Stimulated activated naive B cell treated with anti-CD40 and anti-IgM and Interleukin-4, amounts not matched to agents 10 μg/mL and 1 μg/mL and 100 μg/mL, for 72 hours (primary cell): Measurements from ENCODE around the gene ERP44.
A peak's percentile ranks its signal among the peaks of the same experiment; 100 is the strongest.
"Not testable (repeated sequence)": the region's sequence is repeated elsewhere in the genome, so short reads cannot be mapped to it uniquely, and the experiment has no call there.

Source experiments
- ATAC-seq, 2 donors: fragments of 150-1000 bp; cut with Tn5 transposase; replicated peaks; 2 replicates each; pipeline ENCODE4 v1.10.0; 2021; ENCODE audit warnings: moderate library complexity in 1 of 2
- DNase-seq: peaks from one replicate; pipeline ENCODE4 v3.0.0; 2021
- H3K27ac Mint-ChIP-seq: one replicate; pipeline ENCODE4 v1.8.0; 2022; ENCODE audit warnings: mild to moderate bottlenecking, mixed read lengths
- H3K27me3 Mint-ChIP-seq, 2 donors: one replicate each; pipeline ENCODE4 v1.8.0; 2022; ENCODE audit warnings: mixed read lengths in 2 of 2
- H3K36me3 Mint-ChIP-seq, 2 donors: one replicate each; pipeline ENCODE4 v1.8.0; 2022; ENCODE audit warnings: mixed read lengths in 2 of 2, mild to moderate bottlenecking in 1 of 2
- H3K4me1 Mint-ChIP-seq, 2 donors: one replicate each; pipeline ENCODE4 v1.8.0; 2022; ENCODE audit warnings: mixed read lengths in 2 of 2, mild to moderate bottlenecking in 1 of 2
- H3K4me3 Mint-ChIP-seq, 2 donors: one replicate each; pipeline ENCODE4 v1.8.0; 2022; ENCODE audit warnings: mild to moderate bottlenecking in 2 of 2, mixed read lengths in 2 of 2, moderate library complexity in 1 of 2
- H3K9me3 Mint-ChIP-seq, 2 donors: one replicate each; pipeline ENCODE4 v1.8.0; 2022; ENCODE audit warnings: mixed read lengths in 2 of 2, mild to moderate bottlenecking in 1 of 2

ERP44 gene

DNA sequence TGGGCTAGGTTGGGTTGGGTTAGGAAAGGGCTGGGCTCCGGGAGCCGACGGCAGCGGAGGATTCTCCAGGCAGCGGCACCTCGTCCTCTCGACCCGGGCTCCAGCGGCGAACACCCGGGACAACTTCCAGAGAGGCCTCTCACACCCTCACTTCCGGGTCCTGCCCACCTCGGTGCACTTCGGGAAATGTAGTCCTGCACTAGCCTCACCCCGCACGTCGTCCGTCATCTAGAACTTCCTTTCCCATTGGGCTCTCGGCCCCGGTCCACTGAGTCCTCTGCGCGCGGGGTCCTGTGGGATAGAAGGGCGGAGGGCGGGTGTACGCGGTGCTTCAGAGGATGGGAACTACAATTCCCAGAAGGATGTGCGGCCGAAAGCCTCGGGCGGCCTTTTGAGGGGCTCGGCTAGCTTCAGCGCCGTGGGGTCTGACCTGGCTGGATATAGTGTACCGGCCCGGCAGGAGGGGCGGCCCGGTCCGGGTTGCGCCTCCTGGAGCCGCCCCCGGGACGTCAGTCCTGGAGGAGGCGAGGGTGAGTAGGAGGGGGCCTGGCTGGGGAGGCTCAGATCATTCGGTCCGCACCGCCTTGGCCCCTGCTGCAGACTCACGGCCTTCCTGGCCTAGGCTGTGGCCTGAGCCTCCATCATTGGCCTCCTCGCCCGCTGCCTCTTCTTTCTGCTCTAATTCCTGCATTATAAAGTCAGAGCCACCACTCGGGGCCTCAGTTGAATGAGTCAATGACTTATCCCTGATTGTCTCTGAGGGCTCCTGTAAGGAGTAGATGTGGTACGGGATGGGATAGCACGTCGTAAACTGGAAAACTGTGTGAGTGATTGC, at the start of gene ERP44, which contains the start of gene INVS:
Gene ERP44, minus strand, starts transcription at position 114 of the 835 bp plus-strand sequence. CDS start 160 bp downstream, outside the sequence.
Gene INVS, plus strand, starts transcription at position 357 of the 835 bp plus-strand sequence. CDS start 5,279 bp downstream, outside the sequence.
- DNase-seq (peak; percentile 98), ATAC-seq (peak; percentile 97 to 99)
- H3K4me3 Mint-ChIP-seq = peak within 1 kb of the TSS; percentile 99
- peak within 1 kb of the TSS; percentile 99 for H3K27ac Mint-ChIP-seq
- peaks cover 6 to 12% of the 10 kb centered on the region in 2 donors for H3K36me3 Mint-ChIP-seq
- H3K4me1 Mint-ChIP-seq = peaks cover 18 to 41% of the 10 kb centered on the region in 2 donors
- H3K9me3 Mint-ChIP-seq = no peaks in the 10 kb centered on the region
- H3K27me3 Mint-ChIP-seq = no peaks in the 10 kb centered on the region

GRCh38 chr9:100145976-100146375, 47.2 kb upstream of the ERP44 start:
- H3K27me3 Mint-ChIP-seq, H3K9me3 Mint-ChIP-seq, H3K4me1 Mint-ChIP-seq, ATAC-seq, DNase-seq, H3K4me3 Mint-ChIP-seq: not testable (repeated sequence)
- peaks cover 8 to 22% of the 10 kb centered on the region in 2 donors for H3K36me3 Mint-ChIP-seq
- peak overlapping the region; percentile 1 for H3K27ac Mint-ChIP-seq

DNA sequence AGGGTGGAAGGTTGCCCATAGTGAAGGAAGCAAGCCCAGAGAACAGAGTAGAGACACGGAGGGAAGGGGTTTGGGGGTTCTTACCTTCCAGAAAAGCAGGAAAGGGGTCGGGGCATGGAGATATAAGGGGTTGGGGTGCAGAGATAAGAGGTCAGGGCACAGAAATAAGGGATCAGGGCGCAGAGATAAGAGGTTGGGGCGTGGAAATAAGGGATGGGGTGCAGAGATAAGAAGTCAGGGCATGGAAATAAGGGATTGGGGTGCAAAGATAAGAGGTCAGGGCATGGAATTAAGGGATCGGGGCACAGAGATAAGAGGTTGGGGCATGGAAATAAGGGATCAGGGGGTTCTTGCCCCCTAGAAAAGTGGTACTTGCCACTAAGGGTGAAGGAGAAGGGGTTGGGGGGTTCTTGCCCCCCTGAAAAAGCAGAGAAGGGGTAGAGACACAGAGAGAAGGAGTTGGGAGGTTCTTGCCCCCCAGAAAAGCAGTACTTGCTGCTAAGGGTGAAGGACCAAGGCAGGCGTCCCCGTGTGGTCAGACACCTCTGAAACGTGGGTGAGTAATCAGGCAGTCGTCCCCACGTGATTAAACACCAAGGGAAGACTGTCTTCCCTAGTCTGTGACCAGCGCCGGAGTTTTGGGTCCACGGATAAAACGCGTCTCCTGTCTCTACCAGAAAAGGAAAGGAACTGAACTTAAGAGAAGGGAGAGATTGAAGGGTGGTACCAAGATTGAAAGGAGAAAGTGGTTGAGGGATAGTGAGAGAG, 46.6 kb upstream of the ERP44 start:
- DNase-seq = not testable (repeated sequence)

DNA sequence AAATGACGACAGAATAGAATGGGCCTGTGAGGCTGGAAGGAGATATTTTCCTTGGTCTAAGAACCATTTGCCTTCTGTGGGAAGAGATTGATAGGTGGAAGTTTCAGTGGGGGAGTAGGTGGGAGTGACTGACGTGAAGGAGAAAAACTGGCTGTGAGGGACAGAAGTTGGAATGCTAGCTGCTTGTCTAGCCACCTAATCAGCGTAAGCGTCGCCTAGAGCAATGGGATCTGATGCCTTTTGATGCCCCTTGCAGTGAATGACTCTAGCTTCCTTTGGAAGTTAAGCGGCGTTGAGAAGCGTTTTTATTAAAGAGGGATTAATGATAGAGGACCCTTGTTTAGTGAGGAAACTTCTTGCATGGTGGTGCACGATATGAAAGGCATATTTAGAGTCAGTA, 43.1 kb upstream of the ERP44 start:
- H3K27ac Mint-ChIP-seq = not testable (repeated sequence)

More for the DNA sequence above, 46.6 kb upstream of the ERP44 start:
- peaks cover 8 to 18% of the 10 kb centered on the region in 2 donors for H3K36me3 Mint-ChIP-seq
- H3K4me3 Mint-ChIP-seq, ATAC-seq, H3K9me3 Mint-ChIP-seq, H3K4me1 Mint-ChIP-seq, H3K27me3 Mint-ChIP-seq: not testable (repeated sequence)
- peak overlapping the region; percentile 1 for H3K27ac Mint-ChIP-seq

GRCh38 chr9:100140303-100140702, 41.5 kb upstream of the ERP44 start:
- H3K4me1 Mint-ChIP-seq, H3K27ac Mint-ChIP-seq, H3K27me3 Mint-ChIP-seq, H3K9me3 Mint-ChIP-seq, H3K4me3 Mint-ChIP-seq, ATAC-seq, DNase-seq: not testable (repeated sequence)
- peaks cover 4 to 15% of the 10 kb centered on the region in 2 donors for H3K36me3 Mint-ChIP-seq

More for the DNA sequence above, 43.1 kb upstream of the ERP44 start:
- H3K36me3 Mint-ChIP-seq = peaks cover 12 to 24% of the 10 kb centered on the region in 2 donors
- not testable (repeated sequence) for ATAC-seq, H3K27me3 Mint-ChIP-seq, DNase-seq, H3K4me3 Mint-ChIP-seq, H3K9me3 Mint-ChIP-seq, H3K4me1 Mint-ChIP-seq

- H3K36me3 Mint-ChIP-seq = peaks cover 10 to 33% of the 10 kb centered on the region in 2 donors
- ATAC-seq, H3K27me3 Mint-ChIP-seq, H3K27ac Mint-ChIP-seq, H3K9me3 Mint-ChIP-seq, H3K4me1 Mint-ChIP-seq, DNase-seq, H3K4me3 Mint-ChIP-seq: not testable (repeated sequence)
Observed at GRCh38 chr9:100136799-100137198, 38.0 kb upstream of the ERP44 start.

DNA sequence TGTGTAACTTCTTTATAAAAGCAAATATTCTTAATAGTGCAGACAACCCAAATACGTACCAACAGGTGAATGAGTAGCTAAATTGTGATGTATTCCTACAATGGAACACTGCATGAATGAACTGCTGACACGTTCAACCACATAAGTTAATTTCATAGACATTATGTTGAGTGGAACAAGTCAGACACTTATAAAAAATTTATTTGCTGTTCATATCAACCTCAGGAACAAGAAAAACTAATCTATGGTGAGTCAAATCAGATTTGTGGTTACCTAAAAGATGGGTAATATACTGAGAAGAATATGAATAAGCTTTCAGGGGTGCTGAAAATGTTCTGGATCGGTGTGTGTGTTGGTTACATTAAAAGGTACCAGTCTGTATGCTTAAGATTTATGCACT, 35.9 kb upstream of the ERP44 start:
- no peak for ATAC-seq
- H3K4me3 Mint-ChIP-seq = no peak overlapping the region
- H3K27me3 Mint-ChIP-seq = no peaks in the 10 kb centered on the region
- H3K27ac Mint-ChIP-seq = no peak overlapping the region
- H3K36me3 Mint-ChIP-seq = peaks cover 12 to 29% of the 10 kb centered on the region in 2 donors
- H3K9me3 Mint-ChIP-seq = peaks cover 0 to 1% of the 10 kb centered on the region in 2 donors
- H3K4me1 Mint-ChIP-seq = peaks cover 0 to 1% of the 10 kb centered on the region in 2 donors
- no peak for DNase-seq

DNA sequence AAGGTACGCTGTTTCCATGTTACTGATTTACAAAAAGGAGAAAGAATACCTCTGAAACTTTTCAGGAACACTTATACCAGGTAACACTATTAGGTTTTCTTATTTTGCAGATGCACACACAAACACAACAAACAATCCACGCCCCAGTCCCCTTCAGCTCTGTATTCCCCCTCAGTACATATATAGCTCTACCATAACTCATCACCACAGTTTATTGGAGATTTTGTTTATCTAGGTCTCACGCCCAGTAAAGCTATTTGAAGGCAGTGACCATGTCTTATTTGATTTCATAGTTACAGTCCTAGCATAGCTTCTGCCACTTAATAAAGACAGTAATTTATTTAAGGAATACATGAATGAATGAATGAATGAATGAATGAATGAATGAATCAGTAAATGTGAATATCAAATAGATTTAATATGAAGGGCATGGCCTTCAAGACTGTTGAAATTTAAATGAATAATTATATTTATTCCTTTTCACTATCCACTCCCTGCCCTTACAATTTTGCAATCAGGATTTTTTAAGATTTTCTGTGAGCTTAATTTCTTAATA, 33.2 kb upstream of the ERP44 start:
- H3K27me3 Mint-ChIP-seq = no peaks in the 10 kb centered on the region
- peaks cover 0 to 1% of the 10 kb centered on the region in 2 donors for H3K4me1 Mint-ChIP-seq
- H3K4me3 Mint-ChIP-seq = no peak overlapping the region
- H3K9me3 Mint-ChIP-seq = peaks cover 0 to 1% of the 10 kb centered on the region in 2 donors
- DNase-seq = no peak
- peaks cover 19 to 37% of the 10 kb centered on the region in 2 donors for H3K36me3 Mint-ChIP-seq
- no peak overlapping the region for H3K27ac Mint-ChIP-seq
- no peak for ATAC-seq

GRCh38 chr9:100131216-100131615, 32.4 kb upstream of the ERP44 start:
- H3K4me3 Mint-ChIP-seq = no peak overlapping the region
- peaks cover 19 to 39% of the 10 kb centered on the region in 2 donors for H3K36me3 Mint-ChIP-seq
- no peaks in the 10 kb centered on the region for H3K27me3 Mint-ChIP-seq
- H3K9me3 Mint-ChIP-seq = peaks cover 0 to 1% of the 10 kb centered on the region in 2 donors
- H3K4me1 Mint-ChIP-seq = no peaks in the 10 kb centered on the region
- no peak overlapping the region for H3K27ac Mint-ChIP-seq
- no peak for DNase-seq
- ATAC-seq = no peak

DNA sequence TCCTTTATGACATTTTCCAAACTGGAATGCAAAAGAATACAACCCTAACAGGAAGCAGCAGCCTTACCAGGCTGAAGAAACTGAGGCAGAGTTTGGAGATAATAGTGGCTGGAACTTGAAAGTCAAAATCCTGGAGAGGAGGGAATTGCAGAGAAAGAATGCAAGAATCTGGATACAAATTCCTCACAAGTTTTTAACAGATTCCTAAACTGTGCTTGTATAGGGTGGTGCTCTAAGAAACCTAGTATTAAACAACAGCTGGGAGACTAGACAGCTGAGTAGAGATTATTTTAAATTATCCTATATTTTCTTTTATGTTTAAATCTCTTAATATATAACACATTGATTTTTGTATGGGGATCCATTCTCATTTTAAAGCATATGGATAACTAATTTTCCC, 31.0 kb upstream of the ERP44 start:
- DNase-seq = no peak
- no peaks in the 10 kb centered on the region for H3K4me1 Mint-ChIP-seq
- no peaks in the 10 kb centered on the region for H3K27me3 Mint-ChIP-seq
- H3K4me3 Mint-ChIP-seq = no peak overlapping the region
- peaks cover 0 to 1% of the 10 kb centered on the region in 2 donors for H3K9me3 Mint-ChIP-seq
- H3K36me3 Mint-ChIP-seq = peaks cover 23 to 48% of the 10 kb centered on the region in 2 donors
- no peak overlapping the region for H3K27ac Mint-ChIP-seq
- no peak for ATAC-seq

DNA sequence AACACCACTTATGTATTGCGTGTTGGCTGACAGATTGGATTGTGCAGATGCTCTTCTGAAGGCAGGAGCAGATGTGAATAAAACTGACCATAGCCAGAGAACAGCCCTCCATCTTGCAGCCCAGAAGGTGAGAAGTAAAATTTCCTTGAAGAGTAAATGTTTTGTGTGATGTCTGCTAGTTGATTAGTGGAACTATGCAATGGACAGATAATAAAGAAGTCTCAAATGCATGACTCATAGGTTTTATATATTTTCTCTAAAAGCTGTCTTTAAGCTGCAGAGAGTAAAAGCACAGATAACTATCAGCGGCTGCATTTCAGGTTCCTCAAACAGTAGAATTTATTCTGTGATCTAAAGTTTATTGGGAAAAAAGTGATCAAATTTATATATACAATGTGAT, 27.6 kb upstream of the ERP44 start:
- DNase-seq (no peak), ATAC-seq (no peak)
- Mint-ChIP-seq H3K4me3 (no peak overlapping the region), H3K4me1 (peaks cover 0 to 4% of the 10 kb centered on the region in 2 donors), H3K27ac (no peak overlapping the region), H3K9me3 (no peaks in the 10 kb centered on the region), H3K27me3 (no peaks in the 10 kb centered on the region), H3K36me3 (peaks cover 15 to 28% of the 10 kb centered on the region in 2 donors)

DNA sequence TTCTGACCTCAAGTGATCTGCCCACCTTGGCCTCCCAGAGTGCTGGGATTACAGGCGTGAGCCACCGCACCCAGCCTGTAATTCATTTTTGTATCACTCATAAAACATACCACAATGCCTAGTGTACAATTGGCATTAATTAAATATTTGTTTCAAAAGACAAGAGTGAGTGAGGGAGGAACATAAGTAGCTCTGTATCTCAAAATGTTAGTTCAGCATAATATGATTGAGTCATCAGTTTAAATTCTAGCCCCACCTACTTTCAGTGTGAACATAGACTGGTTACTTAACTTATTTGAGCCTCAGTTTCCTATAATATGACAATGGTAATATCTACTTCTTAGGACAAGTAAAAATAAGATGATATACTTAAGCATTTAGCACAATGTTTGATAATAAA, 27.1 kb upstream of the ERP44 start:
- H3K4me1 Mint-ChIP-seq = peaks cover 0 to 6% of the 10 kb centered on the region in 2 donors
- ATAC-seq = no peak
- DNase-seq = no peak
- no peaks in the 10 kb centered on the region for H3K27me3 Mint-ChIP-seq
- no peaks in the 10 kb centered on the region for H3K9me3 Mint-ChIP-seq
- H3K36me3 Mint-ChIP-seq = peaks cover 15 to 31% of the 10 kb centered on the region in 2 donors
- no peak overlapping the region for H3K27ac Mint-ChIP-seq
- no peak overlapping the region for H3K4me3 Mint-ChIP-seq

GRCh38 chr9:100125236-100125635, 26.4 kb upstream of the ERP44 start:
- Mint-ChIP-seq H3K27ac (no peak overlapping the region), H3K36me3 (peaks cover 15 to 36% of the 10 kb centered on the region in 2 donors), H3K4me1 (peaks cover 5 to 6% of the 10 kb centered on the region in 2 donors)

DNA sequence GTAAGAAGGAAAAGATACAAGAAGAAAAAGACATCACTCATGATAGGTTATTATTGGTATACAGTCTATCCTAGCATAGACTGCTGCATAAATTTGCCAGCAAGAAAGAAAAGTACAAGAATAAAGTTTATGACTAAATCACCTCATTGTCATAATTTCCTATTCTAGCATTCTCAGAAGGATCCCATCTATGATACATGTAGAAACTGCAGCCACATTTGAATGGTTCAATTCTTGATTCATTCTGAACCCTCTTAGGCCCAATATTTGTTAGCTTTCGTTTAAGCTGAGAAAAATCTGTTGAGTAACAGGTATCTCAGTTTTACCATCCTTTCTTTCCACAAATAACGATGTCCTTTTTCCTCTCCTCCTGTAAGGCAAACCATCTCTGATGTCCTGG, 21.5 kb upstream of the ERP44 start:
- H3K4me1 Mint-ChIP-seq = peaks cover 5 to 6% of the 10 kb centered on the region in 2 donors

More at GRCh38 chr9:100125236-100125635, 26.4 kb upstream of the ERP44 start:
- H3K27me3 Mint-ChIP-seq = no peaks in the 10 kb centered on the region
- H3K4me3 Mint-ChIP-seq = no peak overlapping the region
- no peak for DNase-seq
- ATAC-seq = no peak
- H3K9me3 Mint-ChIP-seq = no peaks in the 10 kb centered on the region

More for the DNA sequence above, 21.5 kb upstream of the ERP44 start:
- ATAC-seq (no peak), DNase-seq (no peak)
- no peak overlapping the region for H3K4me3 Mint-ChIP-seq
- no peak overlapping the region for H3K27ac Mint-ChIP-seq
- H3K9me3 Mint-ChIP-seq = no peaks in the 10 kb centered on the region
- H3K27me3 Mint-ChIP-seq = no peaks in the 10 kb centered on the region
- H3K36me3 Mint-ChIP-seq = peaks cover 11 to 36% of the 10 kb centered on the region in 2 donors
